GM19395 (cell line): Measurements from ENCODE around the gene NACC2.
"Not testable (repeated sequence)": the region's sequence is repeated elsewhere in the genome, so short reads cannot be mapped to it uniquely, and the experiment has no call there.

ENCODE experiments used
- ATAC-seq: cut with Tn5 transposase; IDR thresholded peaks from one replicate; pipeline ENCODE4 v1.9.1; 2021; ENCODE audit warnings: mild to moderate bottlenecking, moderate library complexity; ENCODE audit not compliant: unreplicated experiment

The NACC2 gene

GRCh38 chr9:136082496-136083361, 12.4 kb downstream of the NACC2 start:
- ATAC-seq, result no peak

DNA sequence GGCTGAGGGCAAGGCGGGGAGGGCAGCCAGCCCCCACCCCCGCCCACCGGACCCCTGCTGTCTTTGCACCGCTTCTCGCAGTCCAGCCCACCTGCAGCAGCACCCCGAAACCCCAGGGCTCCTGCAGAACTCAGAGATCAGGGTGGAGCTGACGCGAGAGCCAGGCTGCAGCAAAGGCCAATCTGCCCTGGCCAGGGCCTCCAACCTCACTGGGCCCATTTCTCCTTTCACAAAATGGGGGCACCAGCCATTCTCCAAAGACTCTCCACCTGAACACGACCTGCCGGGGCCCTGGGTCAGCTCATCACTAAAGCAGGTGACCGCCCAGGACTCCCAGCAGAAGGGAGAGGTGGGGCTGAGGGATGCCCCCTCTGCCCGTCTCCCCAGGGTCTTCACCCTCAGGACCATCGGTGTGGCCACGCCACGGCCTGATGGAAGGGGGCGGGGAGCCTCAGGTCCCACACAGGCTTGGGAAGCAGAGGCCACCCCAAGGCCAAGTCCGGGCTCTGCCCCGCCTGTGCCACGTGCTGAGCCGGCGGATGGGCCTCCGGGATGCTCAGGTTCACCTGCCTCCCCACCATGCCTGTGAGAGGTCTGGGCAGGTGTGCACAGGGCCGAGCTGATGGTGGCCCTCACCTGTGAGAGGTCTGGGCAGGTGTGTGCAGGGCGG, 13.1 kb downstream of the NACC2 start:
- no peak for ATAC-seq

- ATAC-seq, result no peak
These were observed 13.8 kb downstream of the NACC2 start for GRCh38 chr9:136081113-136081825.

DNA sequence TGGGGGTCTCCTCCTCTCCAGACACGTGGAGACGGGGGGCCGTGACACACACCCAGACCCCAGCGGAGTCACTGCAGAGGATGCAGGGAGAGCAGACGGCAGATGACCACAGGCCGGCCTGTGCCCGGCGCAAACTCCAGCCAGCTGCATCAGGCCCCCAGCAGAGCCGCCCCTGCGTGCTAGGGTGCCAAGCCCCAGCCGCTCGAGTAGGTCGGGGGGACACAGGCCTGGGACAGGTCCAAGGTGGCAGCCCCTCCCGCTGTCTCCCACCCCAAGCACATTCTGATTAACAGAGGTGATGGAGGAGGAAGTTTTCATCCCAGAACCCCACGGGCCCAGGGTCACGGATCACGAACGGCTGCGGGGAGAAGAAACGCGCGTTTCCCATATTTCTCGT, 14.4 kb downstream of the NACC2 start:
- ATAC-seq, result no peak

DNA sequence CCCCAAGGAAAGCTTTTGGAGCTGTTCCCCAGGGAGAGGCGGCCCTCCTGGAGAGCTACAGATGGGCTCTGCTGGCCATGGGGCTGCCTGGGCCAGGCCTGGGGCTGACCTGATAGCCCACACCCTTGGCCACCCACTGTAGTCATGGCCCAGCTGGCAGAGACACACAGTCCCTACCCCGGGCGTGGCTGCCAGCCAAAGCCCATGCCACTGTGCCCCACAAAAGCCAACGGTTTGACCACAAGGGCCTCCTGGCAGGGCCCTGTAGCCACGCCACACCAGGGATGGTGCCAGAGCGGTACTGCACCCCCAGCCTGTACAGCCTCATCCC, 15.2 kb downstream of the NACC2 start:
- ATAC-seq, result no peak

GRCh38 chr9:136079211-136079915, 15.7 kb downstream of the NACC2 start:
- no peak for ATAC-seq

DNA sequence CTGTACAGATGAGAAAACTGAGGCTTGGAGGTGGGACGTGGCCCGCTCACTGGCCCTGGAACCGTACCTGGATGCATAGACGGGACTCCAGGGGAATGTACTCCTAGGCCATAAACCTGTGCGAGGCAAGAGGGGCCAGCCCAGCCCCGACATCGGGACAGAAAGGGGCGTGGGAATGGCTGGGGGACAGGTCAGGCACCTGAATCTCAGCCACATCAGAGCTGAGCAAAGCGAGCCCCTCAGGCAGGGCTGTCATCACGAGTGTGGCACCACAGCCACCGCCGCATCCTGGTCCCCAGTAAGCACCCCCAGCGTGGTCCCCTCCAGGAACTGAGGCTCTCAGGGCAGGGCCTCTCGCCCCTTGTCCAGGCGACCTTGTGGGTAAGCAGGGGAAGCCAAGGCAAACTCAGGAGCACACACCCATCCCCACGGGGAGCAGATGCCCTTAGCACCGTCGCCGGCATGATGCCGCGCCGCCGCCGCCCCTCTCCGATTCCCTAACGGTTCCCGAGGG, 16.5 kb downstream of the NACC2 start:
- ATAC-seq, result no peak

DNA sequence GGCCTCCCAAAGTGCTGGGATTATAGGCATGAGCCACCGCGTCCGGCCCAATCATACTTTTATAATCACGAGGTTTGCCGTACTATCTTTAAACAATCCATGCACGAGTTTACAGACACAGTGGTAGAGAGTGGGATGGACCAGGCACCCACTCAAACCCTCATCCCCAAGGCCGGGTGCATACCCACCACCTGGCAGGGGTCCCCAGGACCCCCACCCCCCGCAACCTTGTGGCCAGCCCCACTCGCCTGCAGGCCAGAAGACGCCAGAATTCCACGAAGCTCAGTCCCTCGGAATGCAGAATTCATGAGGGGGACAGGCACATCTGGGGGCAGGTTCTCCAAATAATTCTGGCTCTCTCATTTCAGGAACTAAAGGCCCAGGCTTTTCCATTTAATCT, 17.1 kb downstream of the NACC2 start:
- ATAC-seq, result no peak

- no peak for ATAC-seq
These were observed 17.6 kb downstream of the NACC2 start for GRCh38 chr9:136077491-136077890.

DNA sequence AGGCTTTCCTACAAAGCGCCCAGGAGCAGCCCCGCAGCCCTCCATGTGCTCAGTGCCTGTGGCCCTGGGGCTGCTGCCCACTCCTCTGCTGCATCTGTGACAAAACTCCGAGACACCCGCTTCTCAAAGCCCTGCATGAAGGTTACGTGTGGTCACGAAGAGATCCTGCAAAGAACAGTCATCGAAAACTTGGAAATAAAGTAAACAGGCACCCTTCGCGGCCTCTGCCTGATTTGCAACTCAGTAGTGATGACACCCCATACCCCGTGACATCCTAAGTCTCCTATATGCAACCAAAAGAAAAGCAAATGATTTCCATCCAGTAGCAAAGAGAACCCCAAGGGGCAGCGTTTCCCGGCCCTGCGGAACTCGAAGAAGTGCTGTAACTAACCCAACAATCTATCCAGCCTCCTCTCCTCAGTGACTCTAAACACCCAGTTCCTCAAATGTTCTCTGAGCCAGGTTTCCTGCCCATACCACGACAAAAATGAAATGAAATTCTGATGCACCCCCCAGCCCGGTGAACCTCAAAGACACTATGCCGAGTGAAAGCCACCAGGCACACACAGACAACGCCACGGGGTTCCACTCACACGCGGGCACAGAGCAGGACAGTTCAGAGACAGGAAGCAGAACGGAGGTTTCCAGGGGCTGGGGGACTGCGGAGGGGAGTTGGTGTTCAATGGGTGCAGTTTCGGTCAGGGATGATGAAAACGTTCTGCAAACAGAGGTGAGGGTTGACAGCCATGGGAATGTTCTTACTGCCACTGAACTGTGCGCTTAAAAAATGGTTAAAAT, 19.0 kb downstream of the NACC2 start:
- no peak for ATAC-seq

- no peak for ATAC-seq
These were observed 19.8 kb downstream of the NACC2 start for GRCh38 chr9:136075134-136075841.

- no peak for ATAC-seq
These were observed 20.4 kb downstream of the NACC2 start for GRCh38 chr9:136074706-136075105.

DNA sequence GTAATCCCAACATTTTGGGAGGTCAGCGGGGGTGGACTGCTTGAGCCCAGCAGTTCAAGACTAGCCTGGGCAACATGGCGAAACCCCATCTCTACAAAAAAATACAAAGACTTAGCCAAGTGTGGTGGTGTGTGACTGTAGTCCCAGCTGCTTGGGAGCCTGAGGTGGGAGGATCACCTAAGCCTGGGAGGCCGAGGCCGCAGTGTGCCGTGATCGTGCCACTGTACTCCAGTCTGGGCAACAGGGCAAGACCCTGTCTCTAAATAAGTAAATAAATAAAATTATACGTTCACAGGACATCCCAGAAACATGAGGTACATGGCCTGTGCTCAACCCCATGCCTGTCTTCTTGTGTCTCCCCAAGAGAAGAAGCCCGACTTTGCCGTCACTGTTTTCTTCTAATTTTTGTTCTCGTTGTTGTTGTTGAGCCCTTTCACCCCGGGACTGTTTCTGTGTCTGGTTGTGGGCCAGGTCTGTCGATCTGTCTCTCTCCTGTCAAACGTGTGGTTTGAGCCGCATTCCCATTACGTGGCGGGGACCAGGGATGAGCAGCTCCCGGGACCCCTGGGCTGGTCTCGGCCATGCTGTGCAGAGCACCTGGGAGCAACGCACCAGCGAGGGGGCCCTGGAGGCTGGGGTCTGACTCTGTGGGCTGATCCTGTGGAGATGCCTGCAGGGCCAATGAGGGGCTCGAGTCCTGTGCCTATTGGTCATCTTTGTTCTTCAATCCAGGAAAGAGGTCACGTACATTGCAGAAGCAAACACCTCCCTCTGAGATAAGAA, 32.2 kb downstream of the NACC2 start:
- ATAC-seq, result no peak

- ATAC-seq, result not testable (repeated sequence)
These were observed 33.2 kb downstream of the NACC2 start for GRCh38 chr9:136061916-136062315.

- no peak for ATAC-seq
These were observed 33.7 kb downstream of the NACC2 start for GRCh38 chr9:136061405-136061804.

GRCh38 chr9:136060671-136061371, 34.3 kb downstream of the NACC2 start:
- no peak for ATAC-seq

DNA sequence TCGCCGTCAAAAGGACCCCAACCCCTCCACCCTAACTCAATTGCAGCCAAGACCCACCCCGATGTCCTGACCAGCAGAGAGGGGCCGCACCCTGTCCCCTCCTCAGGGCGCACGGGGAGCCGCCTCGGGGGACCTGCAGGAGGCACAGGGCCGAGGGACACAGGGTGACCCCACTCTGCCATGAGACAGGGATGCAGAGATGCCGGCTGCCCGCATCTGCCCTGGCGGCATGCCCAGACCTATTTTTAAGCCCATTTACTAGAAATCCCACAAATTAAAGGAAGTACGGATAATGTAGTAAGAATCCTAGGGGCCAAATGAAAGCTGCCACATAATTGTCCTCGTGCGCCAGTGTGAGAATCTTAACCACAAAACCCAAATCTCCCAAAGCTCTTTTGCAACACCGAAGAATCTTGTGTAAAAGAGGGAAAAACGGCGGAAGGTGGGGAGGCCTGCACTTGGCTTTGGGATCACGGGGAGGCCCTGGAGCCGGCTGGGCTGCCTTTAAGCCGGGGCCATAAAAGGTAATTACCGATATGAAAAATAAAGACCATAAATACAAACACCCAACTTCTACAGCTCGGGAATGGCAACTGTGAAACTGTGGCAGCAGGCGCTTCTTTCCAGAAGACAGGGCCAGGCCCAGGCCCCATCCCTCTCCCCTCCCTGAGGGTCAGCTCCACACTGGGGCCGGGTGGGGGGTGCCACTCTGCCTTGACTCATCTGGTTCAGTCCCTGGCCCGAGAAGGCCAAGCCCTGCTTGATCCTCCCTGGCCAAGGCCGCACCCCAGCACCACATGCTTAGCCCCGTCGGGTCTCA, 35.0 kb downstream of the NACC2 start:
- ATAC-seq, result no peak
